ENCODE measurements around the gene ADAMTS12. TPM values are rescaled to one million over a fixed set of nuclear protein-coding genes. Genes with fewer than 3 reads are reported as not detected.

The ADAMTS12 gene
- total RNA-seq, 3 donors from 2014 or later, result 4.4 to 17.4 (median 15.0) TPM

GRCh38 chr5:33801292-33801691 is 90.5 kb downstream of the ADAMTS12 start:
- intact Hi-C loops (cut with DNase I; ENCODE audit: low total_unique reads), result no loop called here
- Histone ChIP-seq H3K9me3 (no peaks in the 10 kb centered on the region), H3K4me3 (no peak overlapping the region), H3K4me1 (no peaks in the 10 kb centered on the region), H3K27me3 (no peaks in the 10 kb centered on the region), H3K27ac (peak overlapping the region in 1 of 2 donors; percentile 9), H3K36me3 (no peaks in the 10 kb centered on the region)
- TF ChIP-seq POLR2AphosphoS5 (IDR thresholded peaks at IDR 0.05) (no peak), POLR2A (IDR thresholded peaks at IDR 0.05) (no peak), CTCF (IDR thresholded peaks at IDR 0.05) (no peak)
- no peak for DNase-seq (ENCODE audit: low spot score in 2 of 2)

GRCh38 chr5:33800241-33800950 is 91.4 kb downstream of the ADAMTS12 start:
- TF ChIP-seq POLR2A (IDR thresholded peaks at IDR 0.05) (no peak), CTCF (IDR thresholded peaks at IDR 0.05) (no peak), POLR2AphosphoS5 (IDR thresholded peaks at IDR 0.05) (no peak)
- Histone ChIP-seq H3K36me3 (no peaks in the 10 kb centered on the region), H3K4me3 (no peak overlapping the region), H3K9me3 (no peaks in the 10 kb centered on the region), H3K4me1 (no peaks in the 10 kb centered on the region), H3K27ac (peak overlapping the region in 1 of 2 donors; percentile 9), H3K27me3 (no peaks in the 10 kb centered on the region)
- no peak for DNase-seq (ENCODE audit: low spot score in 2 of 2)
- intact Hi-C loops (cut with DNase I; ENCODE audit: low total_unique reads), result no loop called here

GRCh38 chr5:33795496-33795895 is 96.3 kb downstream of the ADAMTS12 start:
- Histone ChIP-seq H3K4me3 (no peak overlapping the region), H3K27ac (peak overlapping the region; percentile 41 to 66), H3K27me3 (no peaks in the 10 kb centered on the region), H3K36me3 (no peaks in the 10 kb centered on the region), H3K4me1 (no peaks in the 10 kb centered on the region), H3K9me3 (no peaks in the 10 kb centered on the region)
- intact Hi-C loops (cut with DNase I; ENCODE audit: low total_unique reads), result no loop called here
- TF ChIP-seq CTCF (IDR thresholded peaks at IDR 0.05), result no peak
- no peak for TF ChIP-seq POLR2A (IDR thresholded peaks at IDR 0.05)
- no peak for DNase-seq (ENCODE audit: low spot score in 2 of 2)

- H3K27me3 ChIP-seq, result no peaks in the 10 kb centered on the region
- TF ChIP-seq POLR2AphosphoS5 (IDR thresholded peaks at IDR 0.05), result no peak
- no peak for TF ChIP-seq POLR2A (IDR thresholded peaks at IDR 0.05)
- no peak for TF ChIP-seq CTCF (IDR thresholded peaks at IDR 0.05)
- no peaks in the 10 kb centered on the region for H3K4me1 ChIP-seq
- intact Hi-C loops (cut with DNase I; ENCODE audit: low total_unique reads), result no loop called here
- H3K9me3 ChIP-seq, result no peaks in the 10 kb centered on the region
- no peaks in the 10 kb centered on the region for H3K36me3 ChIP-seq
- peak overlapping the region; percentile 1 to 47 (median 13) for H3K4me3 ChIP-seq
- DNase-seq (ENCODE audit: low spot score in 2 of 2), result no peak
- H3K27ac ChIP-seq, result peak overlapping the region; percentile 41 to 84
Measured at GRCh38 chr5:33794550-33795181, 97.1 kb downstream of the ADAMTS12 start.

- Histone ChIP-seq H3K4me1 (no peaks in the 10 kb centered on the region), H3K27me3 (no peaks in the 10 kb centered on the region), H3K27ac (peak overlapping the region; percentile 58 to 84), H3K4me3 (peak overlapping the region; percentile 1 to 47 (median 13)), H3K9me3 (no peaks in the 10 kb centered on the region), H3K36me3 (no peaks in the 10 kb centered on the region)
- TF ChIP-seq POLR2AphosphoS5 (IDR thresholded peaks at IDR 0.05) (no peak), CTCF (IDR thresholded peaks at IDR 0.05) (no peak), POLR2A (IDR thresholded peaks at IDR 0.05) (no peak)
- DNase-seq (ENCODE audit: low spot score in 2 of 2), result no peak
- intact Hi-C loops (cut with DNase I; ENCODE audit: low total_unique reads), result no loop called here
Measured at GRCh38 chr5:33793836-33794549, 97.8 kb downstream of the ADAMTS12 start.
